Measurements from ENCODE around the gene WT1. TPM values are rescaled to one million over a fixed set of nuclear protein-coding genes. Genes with fewer than 3 reads are reported as not detected.

The WT1 gene
- total and polyA plus RNA-seq, 4 donors = 0.15 to 0.87 TPM; not detected in 2

GRCh38 chr11:32440916-32441315 is 5.6 kb upstream of the WT1 start:
- ATAC-seq (ENCODE audit: low FRiP score) (no peak), DNase-seq (no peak)
- no peaks in the 10 kb centered on the region for H3K4me1 ChIP-seq (ENCODE audit: control insufficient read depth in 1 of 2, insufficient read depth in 2 of 2, low read length in 2 of 2)
- 15 to 21% methylated on average over 9 of the region's 9 CpGs for WGBS, 2 donors
- H3K27ac ChIP-seq (ENCODE audit: low read depth in 1 of 2, low read length in 2 of 2) = no peak overlapping the region
- H3K4me3 ChIP-seq (ENCODE audit: low read length in 2 of 2) = no peak overlapping the region
- H3K36me3 ChIP-seq (ENCODE audit: control insufficient read depth in 1 of 2, insufficient read depth in 2 of 2, low read length in 1 of 2) = no peaks in the 10 kb centered on the region
- intact Hi-C loops (cut with DNase I) = no loop called here
- H3K9me3 ChIP-seq (ENCODE audit: control insufficient read depth, low read length) = no peaks in the 10 kb centered on the region
- no peaks in the 10 kb centered on the region for H3K27me3 ChIP-seq (ENCODE audit: control insufficient read depth in 1 of 2, insufficient read depth in 2 of 2, low read length in 1 of 2)

- no peak for ATAC-seq (ENCODE audit: low FRiP score)
- no peaks in the 10 kb centered on the region for H3K9me3 ChIP-seq (ENCODE audit: control insufficient read depth, low read length)
- intact Hi-C loops (cut with DNase I) = no loop called here
- DNase-seq = no peak
- H3K27ac ChIP-seq (ENCODE audit: low read depth in 1 of 2, low read length in 2 of 2) = no peak overlapping the region
- 25 to 27% methylated on average over 6 of the region's 6 CpGs for WGBS, 2 donors
- no peaks in the 10 kb centered on the region for H3K27me3 ChIP-seq (ENCODE audit: control insufficient read depth in 1 of 2, insufficient read depth in 2 of 2, low read length in 1 of 2)
- no peak overlapping the region for H3K4me3 ChIP-seq (ENCODE audit: low read length in 2 of 2)
- no peaks in the 10 kb centered on the region for H3K4me1 ChIP-seq (ENCODE audit: control insufficient read depth in 1 of 2, insufficient read depth in 2 of 2, low read length in 2 of 2)
- H3K36me3 ChIP-seq (ENCODE audit: control insufficient read depth in 1 of 2, insufficient read depth in 2 of 2, low read length in 1 of 2) = no peaks in the 10 kb centered on the region
Observed at GRCh38 chr11:32440312-32440908, 5.1 kb upstream of the WT1 start.

GRCh38 chr11:32439501-32440210 is 4.3 kb upstream of the WT1 start:
- intact Hi-C loops (cut with DNase I) = no loop called here
- H3K4me3 ChIP-seq (ENCODE audit: low read length in 2 of 2) = no peak overlapping the region
- H3K36me3 ChIP-seq (ENCODE audit: control insufficient read depth in 1 of 2, insufficient read depth in 2 of 2, low read length in 1 of 2) = no peaks in the 10 kb centered on the region
- DNase-seq (no peak), ATAC-seq (ENCODE audit: low FRiP score) (no peak)
- no peaks in the 10 kb centered on the region for H3K9me3 ChIP-seq (ENCODE audit: control insufficient read depth, low read length)
- WGBS, 2 donors = 11 to 15% methylated on average over 21 of the region's 21 CpGs
- no peaks in the 10 kb centered on the region for H3K4me1 ChIP-seq (ENCODE audit: control insufficient read depth in 1 of 2, insufficient read depth in 2 of 2, low read length in 2 of 2)
- no peak overlapping the region for H3K27ac ChIP-seq (ENCODE audit: low read depth in 1 of 2, low read length in 2 of 2)
- H3K27me3 ChIP-seq (ENCODE audit: control insufficient read depth in 1 of 2, insufficient read depth in 2 of 2, low read length in 1 of 2) = no peaks in the 10 kb centered on the region

GRCh38 chr11:32438866-32439489 is 3.6 kb upstream of the WT1 start:
- no peaks in the 10 kb centered on the region for H3K4me1 ChIP-seq (ENCODE audit: control insufficient read depth in 1 of 2, insufficient read depth in 2 of 2, low read length in 2 of 2)
- H3K9me3 ChIP-seq (ENCODE audit: control insufficient read depth, low read length) = no peaks in the 10 kb centered on the region
- H3K27ac ChIP-seq (ENCODE audit: low read depth in 1 of 2, low read length in 2 of 2) = no peak overlapping the region
- no peaks in the 10 kb centered on the region for H3K36me3 ChIP-seq (ENCODE audit: control insufficient read depth in 1 of 2, insufficient read depth in 2 of 2, low read length in 1 of 2)
- WGBS, 2 donors = 3 to 4% methylated on average over 47 of the region's 47 CpGs
- DNase-seq (no peak), ATAC-seq (ENCODE audit: low FRiP score) (peak; percentile 36)
- H3K27me3 ChIP-seq (ENCODE audit: control insufficient read depth in 1 of 2, insufficient read depth in 2 of 2, low read length in 1 of 2) = no peaks in the 10 kb centered on the region
- intact Hi-C loops (cut with DNase I) = no loop called here
- H3K4me3 ChIP-seq (ENCODE audit: low read length in 2 of 2) = no peak overlapping the region

GRCh38 chr11:32438346-32438865 is 3.1 kb upstream of the WT1 start:
- no peak overlapping the region for H3K4me3 ChIP-seq (ENCODE audit: low read length in 2 of 2)
- H3K27me3 ChIP-seq (ENCODE audit: control insufficient read depth in 1 of 2, insufficient read depth in 2 of 2, low read length in 1 of 2) = no peaks in the 10 kb centered on the region
- no peak overlapping the region for H3K27ac ChIP-seq (ENCODE audit: low read depth in 1 of 2, low read length in 2 of 2)
- intact Hi-C loops (cut with DNase I) = no loop called here
- WGBS, 2 donors = 6 to 8% methylated on average over 16 of the region's 16 CpGs
- DNase-seq = no peak
- no peaks in the 10 kb centered on the region for H3K9me3 ChIP-seq (ENCODE audit: control insufficient read depth, low read length)
- no peaks in the 10 kb centered on the region for H3K4me1 ChIP-seq (ENCODE audit: control insufficient read depth in 1 of 2, insufficient read depth in 2 of 2, low read length in 2 of 2)
- no peak for ATAC-seq (ENCODE audit: low FRiP score)
- H3K36me3 ChIP-seq (ENCODE audit: control insufficient read depth in 1 of 2, insufficient read depth in 2 of 2, low read length in 1 of 2) = no peaks in the 10 kb centered on the region

GRCh38 chr11:32437495-32438345 is 2.4 kb upstream of the WT1 start:
- Histone ChIP-seq H3K9me3 (ENCODE audit: control insufficient read depth, low read length) (no peaks in the 10 kb centered on the region), H3K27ac (ENCODE audit: low read depth in 1 of 2, low read length in 2 of 2) (no peak overlapping the region), H3K4me3 (ENCODE audit: low read length in 2 of 2) (no peak overlapping the region), H3K4me1 (ENCODE audit: control insufficient read depth in 1 of 2, insufficient read depth in 2 of 2, low read length in 2 of 2) (no peaks in the 10 kb centered on the region), H3K36me3 (ENCODE audit: control insufficient read depth in 1 of 2, insufficient read depth in 2 of 2, low read length in 1 of 2) (no peaks in the 10 kb centered on the region), H3K27me3 (ENCODE audit: control insufficient read depth in 1 of 2, insufficient read depth in 2 of 2, low read length in 1 of 2) (no peaks in the 10 kb centered on the region)
- no peak for ATAC-seq (ENCODE audit: low FRiP score)
- intact Hi-C loops (cut with DNase I) = no loop called here
- 4 to 5% methylated on average over 41 to 42 of the region's 42 CpGs for WGBS, 2 donors
- DNase-seq = no peak

GRCh38 chr11:32436751-32437494 is 1.6 kb upstream of the WT1 start:
- intact Hi-C loops (cut with DNase I) = no loop called here
- DNase-seq (no peak), ATAC-seq (ENCODE audit: low FRiP score) (no peak)
- 4 to 7% methylated on average over 42 of the region's 42 CpGs for WGBS, 2 donors
- H3K4me1 ChIP-seq (ENCODE audit: control insufficient read depth in 1 of 2, insufficient read depth in 2 of 2, low read length in 2 of 2) = no peaks in the 10 kb centered on the region
- H3K27me3 ChIP-seq (ENCODE audit: control insufficient read depth in 1 of 2, insufficient read depth in 2 of 2, low read length in 1 of 2) = no peaks in the 10 kb centered on the region
- H3K36me3 ChIP-seq (ENCODE audit: control insufficient read depth in 1 of 2, insufficient read depth in 2 of 2, low read length in 1 of 2) = no peaks in the 10 kb centered on the region
- no peaks in the 10 kb centered on the region for H3K9me3 ChIP-seq (ENCODE audit: control insufficient read depth, low read length)
- no peak overlapping the region for H3K27ac ChIP-seq (ENCODE audit: low read depth in 1 of 2, low read length in 2 of 2)
- no peak overlapping the region for H3K4me3 ChIP-seq (ENCODE audit: low read length in 2 of 2)

Measured in aorta (tissue), 5 donors.